K562 (cell line): Measurements from ENCODE around the gene DCAF16. TPM values are rescaled to one million over a fixed set of nuclear protein-coding genes. Genes with fewer than 3 reads are reported as not detected.

Source experiments
- AFF4 ChIP-seq: sonication (generic); formaldehyde crosslinking; IDR thresholded peaks from 2 replicates; pipeline ENCODE4 v1.8.0; 2023; ENCODE audit warnings: mild to moderate bottlenecking, missing genetic modification reagents
- ATF1 ChIP-seq, 2 experiments: fragments of 450-650 bp in 1 of 2; IDR thresholded peaks; 2 replicates each; pipeline ENCODE4 v1.6.1; 2016; ENCODE audit warnings: missing compliant biosample characterization in 1 of 2, missing genetic modification characterization in 1 of 2
- BRD4 ChIP-seq: fragments of 200-600 bp; sonication (generic); IDR thresholded peaks from 2 replicates; pipeline ENCODE4 v1.6.1; 2017; ENCODE audit warnings: inconsistent platforms
- CCNT2 ChIP-seq: IDR thresholded peaks from 2 replicates; pipeline ENCODE4 v1.6.1; 2011; ENCODE audit warnings: borderline replicate concordance, low read depth, mild to moderate bottlenecking, moderate library complexity, mixed read lengths, low read length; ENCODE audit not compliant: insufficient read length; ENCODE audit errors: extremely low read depth
- CREM ChIP-seq: IDR thresholded peaks from 2 replicates; pipeline ENCODE4 v1.6.1; 2014; ENCODE audit warnings: antibody characterized with exemption, low read depth
- E2F8 ChIP-seq: fragments of 450-650 bp; IDR thresholded peaks from 2 replicates; pipeline ENCODE4 v1.7.1; 2018; ENCODE audit warnings: mild to moderate bottlenecking, low read depth; ENCODE audit not compliant: partially characterized antibody
- HCFC1 ChIP-seq: IDR thresholded peaks from 2 replicates; pipeline ENCODE4 v1.6.1; 2012; ENCODE audit warnings: low read depth, low read length, improper control_type of control experiment
- HDAC1 ChIP-seq, 2 experiments: fragments of 450-650 bp; IDR thresholded peaks; 2 replicates each; pipeline ENCODE4 v1.6.1; 2016 to 2017; ENCODE audit warnings: inconsistent platforms in 1 of 2, mild to moderate bottlenecking in 1 of 2, moderate library complexity in 1 of 2
- HINFP ChIP-seq: fragments of 450-650 bp; conservative IDR thresholded peaks from 2 replicates; pipeline ENCODE4 v1.6.1; 2016; ENCODE audit warnings: missing genetic modification characterization, low read depth, mild to moderate bottlenecking, control low read depth, missing compliant biosample characterization
- MYC ChIP-seq, 2 experiments: fragments of 250-450 bp in 1 of 2; sonication (Bioruptor Pico) in 1 of 2; IDR thresholded peaks; 2 replicates each; pipeline versions ENCODE4 v1.5.1 to v1.6.1; 2012 to 2021; ENCODE audit warnings: low read depth in 2 of 2, borderline replicate concordance in 1 of 2, improper control_type of control experiment in 1 of 2, low read length in 1 of 2, mild to moderate bottlenecking in 1 of 2, moderate library complexity in 1 of 2
- NCOA6 ChIP-seq: fragments of 450-650 bp; IDR thresholded peaks from 2 replicates; pipeline ENCODE4 v1.6.1; 2017; ENCODE audit warnings: mild to moderate bottlenecking
- SPI1 ChIP-seq: IDR thresholded peaks from 2 replicates; pipeline ENCODE4 v1.6.1; 2011; ENCODE audit warnings: low read depth, low read length, control low read depth, borderline replicate concordance
- SREBF2 ChIP-seq: sonication (generic); formaldehyde crosslinking; IDR thresholded peaks from 2 replicates; pipeline ENCODE4 v1.4.0; 2020; ENCODE audit warnings: mild to moderate bottlenecking, missing genetic modification reagents
- SUPT5H ChIP-seq: fragments of 450-650 bp; IDR thresholded peaks from 2 replicates; pipeline ENCODE4 v1.6.1; 2016
- TGIF2 ChIP-seq: sonication (generic); formaldehyde crosslinking; IDR thresholded peaks from 2 replicates; pipeline ENCODE4 v1.8.1; 2022; ENCODE audit warnings: mild to moderate bottlenecking, missing genetic modification reagents, moderate library complexity
- ZNF740 ChIP-seq, 3 experiments: fragments of 200-800 bp in 1 of 3; sonication (Bioruptor generic) in 1 of 3; sonication (generic) in 1 of 3; formaldehyde crosslinking in 1 of 3; IDR thresholded peaks; 2 replicates each; pipeline versions ENCODE4 v1.6.1 to v1.8.0; 2016 to 2022; ENCODE audit warnings: mild to moderate bottlenecking in 2 of 3, missing compliant biosample characterization in 2 of 3, missing genetic modification characterization in 2 of 3, missing genetic modification reagents in 1 of 3
- polyA plus RNA-seq, 8 experiments: library from polyadenylated mRNA; depleted of rRNA in 4 of 8; stranded (reverse) in 5 of 8; unstranded in 3 of 8; fragments of >200 nt; fragmentation: Nextera tagmentation in 2 of 8; fragmentation: Illumina TruSeq in 1 of 8; extraction: Ambion mirVana in 2 of 8; extraction: Trizol in 1 of 8; gene quantifications; 2 replicates each; pipeline versions ENCODE4 v1.2.1 to v1.2.3, GENCODE V29; 2011 to 2014; ENCODE audit warnings: inconsistent platforms in 1 of 8, missing spikeins in 1 of 8
- total RNA-seq, 7 experiments: library from RNA; depleted of rRNA in 6 of 7; stranded (reverse); fragments of >200 nt in 6 of 7; fragmentation: Illumina TruSeq in 2 of 7; extraction: Trizol in 2 of 7; gene quantifications; 2 replicates each; pipeline versions ENCODE4 v1.2.1 to v1.2.3, GENCODE V29; 2011 to 2021; ENCODE audit warnings: low replicate concordance in 1 of 7

Gene DCAF16
- total and polyA plus RNA-seq, 9 of the 15 experiments (the other 6 are each of a cell fraction or from before 2014, with no cell fraction given), result 20.5 to 82.8 (median 67.8) TPM

GRCh38 chr4:17810260-17811077 lies at the start of gene DCAF16, which contains the start of gene NCAPG (continued):
- TF ChIP-seq E2F8 (peak; percentile 91), AFF4 (CRISPR knock-in tag) (peak; percentile 88; the same call in 1 of the 2 replicates), ATF1 (CRISPR knock-in tag; IDR thresholded peaks at IDR 0.05) (no peak), ATF1 (tag; IDR thresholded peaks at IDR 0.05) (peak; percentile 89), CREM (peak; percentile 94), NCOA6 (no peak), SPI1 (peak; percentile 90), HCFC1 (peak; percentile 63), BRD4 (0 out of 2 replicates have a peak, but pooled peaks have one; percentile 63), SUPT5H (peak; percentile 98), MYC (IDR thresholded peaks at IDR 0.05; ENCODE audit: low read depth, low read length) (peak; percentile 63; the same call in 1 of the 2 replicates), MYC (CRISPR knock-in tag; IDR thresholded peaks at IDR 0.05; ENCODE audit: borderline replicate concordance, low read depth) (no peak), HDAC1 (IDR thresholded peaks at IDR 0.05) (peak in 1 of 2 experiments; percentile 92; a peak in 2 of 4 replicates), TGIF2 (peak; percentile 83; the same call in 1 of the 2 replicates), SREBF2 (CRISPR knock-in tag) (no peak), HINFP (tag) (no peak), ZNF740 (CRISPR knock-in tag; IDR thresholded peaks at IDR 0.05) (peak; percentile 87), ZNF740 (tag; IDR thresholded peaks at IDR 0.05) (0 out of 4 replicates have a peak, but pooled peaks of 1 of the 2 experiments have one; percentile 41), CCNT2 (peak; percentile 72)
